Measurements from ENCODE around the gene SKIC8. TPM values are rescaled to one million over a fixed set of nuclear protein-coding genes. Genes with fewer than 3 reads are reported as not detected.

The SKIC8 gene
- total and polyA plus RNA-seq, 2 experiments from 2014 or later: 60.6 to 70.2 TPM

GRCh38 chr15:78236491-78236890 is 62.9 kb downstream of the SKIC8 start:
- 86% methylated on average over 6 of the region's 6 CpGs for WGBS (ENCODE audit: low lambda C conversion rate, missing lambda C conversion rate)
- Histone ChIP-seq H3K4me2 (no peak overlapping the region), H3K79me2 (no peaks in the 10 kb centered on the region), H3K9me2 (replicated peaks; ENCODE audit: insufficient read depth) (no peaks in the 10 kb centered on the region), H3K27me3 (no peaks in the 10 kb centered on the region), H3K4me3 (no peak overlapping the region), H3K36me3 (replicated peaks; ENCODE audit: insufficient read depth, low read depth) (no peaks in the 10 kb centered on the region), H3K4me1 (ENCODE audit: insufficient read depth) (no peaks in the 10 kb centered on the region), H2AFZ (no peak overlapping the region), H4K20me1 (ENCODE audit: insufficient read depth, poor library complexity, severe bottlenecking) (no peaks in the 10 kb centered on the region), H3K9me3 (ENCODE audit: low read depth) (no peaks in the 10 kb centered on the region), H3K27ac (no peak overlapping the region)
- TF ChIP-seq CTCF (IDR thresholded peaks at IDR 0.05; ENCODE audit: poor library complexity) (no peak), EZH2 (IDR thresholded peaks at IDR 0.05; ENCODE audit: borderline replicate concordance) (no peak), EZH2phosphoT487 (IDR thresholded peaks at IDR 0.05; ENCODE audit: low read depth, severe bottlenecking, unreplicated experiment) (no peak)
- no peak for DNase-seq (ENCODE audit: low spot score)

GRCh38 chr15:78234515-78235040 is 64.8 kb downstream of the SKIC8 start, which contains the start of gene ACSBG1:
Gene ACSBG1, minus strand, starts transcription at chr15:78234565. Its CDS starts 64 bp downstream, at chr15:78234501.
- Histone ChIP-seq H3K4me1 (ENCODE audit: insufficient read depth) (no peaks in the 10 kb centered on the region), H3K4me2 (no peak within 1 kb of the TSS), H3K36me3 (replicated peaks; ENCODE audit: insufficient read depth, low read depth) (no peaks in the 10 kb centered on the region), H3K27me3 (no peaks in the 10 kb centered on the region), H3K27ac (no peak within 1 kb of the TSS), H2AFZ (no peak within 1 kb of the TSS), H3K79me2 (no peaks in the 10 kb centered on the region), H3K9me2 (replicated peaks; ENCODE audit: insufficient read depth) (no peaks in the 10 kb centered on the region), H4K20me1 (ENCODE audit: insufficient read depth, poor library complexity, severe bottlenecking) (no peaks in the 10 kb centered on the region), H3K4me3 (no peak within 1 kb of the TSS), H3K9me3 (ENCODE audit: low read depth) (no peaks in the 10 kb centered on the region)
- DNase-seq (ENCODE audit: low spot score): no peak
- WGBS (ENCODE audit: low lambda C conversion rate, missing lambda C conversion rate): 70% methylated on average over 6 of the region's 6 CpGs
- TF ChIP-seq EZH2phosphoT487 (IDR thresholded peaks at IDR 0.05; ENCODE audit: low read depth, severe bottlenecking, unreplicated experiment) (no peak), CTCF (IDR thresholded peaks at IDR 0.05; ENCODE audit: poor library complexity) (no peak), EZH2 (IDR thresholded peaks at IDR 0.05; ENCODE audit: borderline replicate concordance) (no peak)

GRCh38 chr15:78233496-78233895 is 65.9 kb downstream of the SKIC8 start:
- WGBS (ENCODE audit: low lambda C conversion rate, missing lambda C conversion rate): 85% methylated on average over 11 of the region's 11 CpGs
- TF ChIP-seq EZH2 (IDR thresholded peaks at IDR 0.05; ENCODE audit: borderline replicate concordance) (no peak), EZH2phosphoT487 (IDR thresholded peaks at IDR 0.05; ENCODE audit: low read depth, severe bottlenecking, unreplicated experiment) (no peak), CTCF (IDR thresholded peaks at IDR 0.05; ENCODE audit: poor library complexity) (no peak)

More at GRCh38 chr15:78233496-78233895, 65.9 kb downstream of the SKIC8 start:
- Histone ChIP-seq H3K27me3 (no peaks in the 10 kb centered on the region), H2AFZ (no peak overlapping the region), H3K4me3 (no peak overlapping the region), H3K79me2 (no peaks in the 10 kb centered on the region), H3K9me3 (ENCODE audit: low read depth) (no peaks in the 10 kb centered on the region), H3K9me2 (replicated peaks; ENCODE audit: insufficient read depth) (no peaks in the 10 kb centered on the region), H3K4me2 (no peak overlapping the region), H3K27ac (no peak overlapping the region), H4K20me1 (ENCODE audit: insufficient read depth, poor library complexity, severe bottlenecking) (no peaks in the 10 kb centered on the region), H3K36me3 (replicated peaks; ENCODE audit: insufficient read depth, low read depth) (no peaks in the 10 kb centered on the region), H3K4me1 (ENCODE audit: insufficient read depth) (no peaks in the 10 kb centered on the region)
- DNase-seq (ENCODE audit: low spot score): no peak

Small RNA genes within 50 kb of the gene (small RNA-seq; reads per million reads assigned to genes)
- gene AC090607.5: not detected

Other genes starting within 250 kb of the SKIC8 start
- gene TBC1D2B, start 221.9 kb downstream of the SKIC8 start, total RNA-seq: 33.8 and 38.4 TPM in 2 replicates
- gene TBC1D2B, start 221.9 kb downstream of the SKIC8 start, polyA plus RNA-seq: 24.8 and 29.3 TPM in 2 replicates
- not detected in 2 replicates for gene SH2D7, start 207.0 kb downstream of the SKIC8 start, total RNA-seq
- 0.22 TPM in 1 of 2 replicates, not detected in the other for gene SH2D7, start 207.0 kb downstream of the SKIC8 start, polyA plus RNA-seq
- 48.9 and 68.9 TPM in 2 replicates for gene CIB2, start 168.2 kb downstream of the SKIC8 start, total RNA-seq
- gene CIB2, start 168.2 kb downstream of the SKIC8 start, polyA plus RNA-seq: 40.5 and 46.3 TPM in 2 replicates
- 81.0 and 102 TPM in 2 replicates for gene IDH3A, start 150.2 kb downstream of the SKIC8 start, total RNA-seq
- gene IDH3A, start 150.2 kb downstream of the SKIC8 start, polyA plus RNA-seq: 51.5 and 62.3 TPM in 2 replicates
- gene ACSBG1, start 65.0 kb downstream of the SKIC8 start, total RNA-seq: 0.08 and 0.93 TPM in 2 replicates
- gene ACSBG1, start 65.0 kb downstream of the SKIC8 start, polyA plus RNA-seq: 0.10 and 0.47 TPM in 2 replicates
- gene DNAJA4, start 35.0 kb downstream of the SKIC8 start, total RNA-seq: 3.2 and 3.6 TPM in 2 replicates
- 2.8 and 4.0 TPM in 2 replicates for gene DNAJA4, start 35.0 kb downstream of the SKIC8 start, polyA plus RNA-seq
- gene CRABP1, start 40.7 kb upstream of the SKIC8 start, total RNA-seq: 132 and 140 TPM in 2 replicates
- gene CRABP1, start 40.7 kb upstream of the SKIC8 start, polyA plus RNA-seq: 153 and 179 TPM in 2 replicates
- 46.6 and 54.0 TPM in 2 replicates for gene IREB2, start 138.6 kb upstream of the SKIC8 start, total RNA-seq
- gene IREB2, start 138.6 kb upstream of the SKIC8 start, polyA plus RNA-seq: 20.4 and 22.7 TPM in 2 replicates
- 1.7 and 3.6 TPM in 2 replicates for gene HYKK, start 208.0 kb upstream of the SKIC8 start, total RNA-seq
- 1.6 and 2.8 TPM in 2 replicates for gene HYKK, start 208.0 kb upstream of the SKIC8 start, polyA plus RNA-seq
- gene PSMA4, start 240.8 kb upstream of the SKIC8 start, total RNA-seq: 232 and 250 TPM in 2 replicates
- gene PSMA4, start 240.8 kb upstream of the SKIC8 start, polyA plus RNA-seq: 215 and 235 TPM in 2 replicates

All from hepatocyte (in vitro differentiated cells).